ENCODE measurements around the gene SEC61B.

- TF ChIP-seq, protein P1, sequence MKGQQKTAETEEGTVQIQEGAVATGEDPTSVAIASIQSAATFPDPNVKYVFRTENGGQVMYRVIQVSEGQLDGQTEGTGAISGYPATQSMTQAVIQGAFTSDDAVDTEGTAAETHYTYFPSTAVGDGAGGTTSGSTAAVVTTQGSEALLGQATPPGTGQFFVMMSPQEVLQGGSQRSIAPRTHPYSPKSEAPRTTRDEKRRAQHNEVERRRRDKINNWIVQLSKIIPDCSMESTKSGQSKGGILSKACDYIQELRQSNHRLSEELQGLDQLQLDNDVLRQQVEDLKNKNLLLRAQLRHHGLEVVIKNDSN (IDR thresholded peaks at IDR 0.05): no peak
- no peak for TF ChIP-seq RAD21 (IDR thresholded peaks at IDR 0.05; ENCODE audit: low read depth)
- no peak for TF ChIP-seq EP300 (IDR thresholded peaks at IDR 0.05; ENCODE audit: borderline replicate concordance)
- no peak for TF ChIP-seq YY1 (IDR thresholded peaks at IDR 0.05; ENCODE audit: low read depth)
- no peak for TF ChIP-seq TCF12 (IDR thresholded peaks at IDR 0.05; ENCODE audit: low read depth)
- no peak for TF ChIP-seq REST (IDR thresholded peaks at IDR 0.05; ENCODE audit: low read depth)
- no peak for TF ChIP-seq MAX (IDR thresholded peaks at IDR 0.05)
- TF ChIP-seq CREB1 (IDR thresholded peaks at IDR 0.05; ENCODE audit: low read depth): no peak
- no peak for TF ChIP-seq EGR1 (IDR thresholded peaks at IDR 0.05)
- TF ChIP-seq CEBPB (IDR thresholded peaks at IDR 0.05): no peak
- TF ChIP-seq FOXM1 (IDR thresholded peaks at IDR 0.05; ENCODE audit: borderline replicate concordance, low read depth): no peak
- TF ChIP-seq TAF1 (IDR thresholded peaks at IDR 0.05; ENCODE audit: low read depth): no peak
- no peak for TF ChIP-seq ZBTB7A (IDR thresholded peaks at IDR 0.05; ENCODE audit: low read depth)
Observed at GRCh38 chr9:99192786-99193465, 29.2 kb upstream of the SEC61B start.

Data from Ishikawa (cell line).